H9 (cell line): ENCODE results near the gene DNAJA2. TPM values are rescaled to one million over a fixed set of nuclear protein-coding genes. Genes with fewer than 3 reads are reported as not detected.

Experiments
- DNase-seq: peaks from one replicate; pipeline ENCODE4 v3.0.0-alpha.2; 2017
- H2AFZ ChIP-seq: one replicate; pipeline ENCODE4 v1.6.1; 2013; ENCODE audit warnings: mild to moderate bottlenecking, low read length, control low read depth, moderate library complexity
- H2AK5ac ChIP-seq: 2 replicates; pipeline ENCODE4 v1.6.1; 2013; ENCODE audit warnings: low read length, control low read depth, mixed read lengths; ENCODE audit not compliant: insufficient read length
- H2BK120ac ChIP-seq: one replicate; pipeline ENCODE4 v1.6.1; 2013; ENCODE audit warnings: low read depth, mild to moderate bottlenecking, low read length, control low read depth, inconsistent platforms; ENCODE audit not compliant: poor library complexity, severe bottlenecking
- H2BK12ac ChIP-seq: 2 replicates; pipeline ENCODE4 v1.6.1; 2013; ENCODE audit warnings: low read length, control low read depth, mixed read lengths, low read depth; ENCODE audit not compliant: insufficient read length
- H2BK15ac ChIP-seq: 2 replicates; pipeline ENCODE4 v1.6.1; 2013; ENCODE audit warnings: low read depth, low read length, control low read depth
- H2BK20ac ChIP-seq: one replicate; pipeline ENCODE4 v1.6.1; 2013; ENCODE audit warnings: low read depth, mild to moderate bottlenecking, low read length, control low read depth, inconsistent platforms; ENCODE audit not compliant: poor library complexity, severe bottlenecking
- H2BK5ac ChIP-seq: 2 replicates; pipeline ENCODE4 v1.6.1; 2013; ENCODE audit warnings: low read length, control low read depth, mixed read lengths; ENCODE audit not compliant: insufficient read length
- H3K14ac ChIP-seq: 2 replicates; pipeline ENCODE4 v1.6.1; 2013; ENCODE audit warnings: low read length, control low read depth; ENCODE audit not compliant: insufficient read depth
- H3K18ac ChIP-seq: 2 replicates; pipeline ENCODE4 v1.6.1; 2013; ENCODE audit warnings: low read depth, mild to moderate bottlenecking, mixed read lengths, low read length, control low read depth; ENCODE audit not compliant: insufficient read length
- H3K23ac ChIP-seq: 2 replicates; pipeline ENCODE4 v1.6.1; 2013; ENCODE audit warnings: low read length, control low read depth, mixed read lengths, low read depth; ENCODE audit not compliant: insufficient read length
- H3K23me2 ChIP-seq: 2 replicates; pipeline ENCODE4 v1.6.1; 2013; ENCODE audit warnings: low read depth, mild to moderate bottlenecking, mixed read lengths, low read length, control low read depth; ENCODE audit not compliant: insufficient read length, poor library complexity, severe bottlenecking
- H3K27ac ChIP-seq: 2 replicates; pipeline ENCODE4 v1.5.1; 2013; ENCODE audit warnings: low read length, control low read depth, mixed read lengths, low read depth; ENCODE audit not compliant: insufficient read length
- H3K27me3 ChIP-seq: 2 replicates; pipeline ENCODE4 v1.6.1; 2013; ENCODE audit warnings: low read length, control low read depth, inconsistent platforms; ENCODE audit not compliant: insufficient read depth
- H3K4ac ChIP-seq: 2 replicates; pipeline ENCODE4 v1.6.1; 2013; ENCODE audit warnings: low read depth, mild to moderate bottlenecking, control low read depth, inconsistent platforms, low read length, moderate library complexity
- H3K4me1 ChIP-seq: 2 replicates; pipeline ENCODE4 v1.6.1; 2013; ENCODE audit warnings: low read length, control low read depth, inconsistent platforms; ENCODE audit not compliant: insufficient read depth
- H3K4me2 ChIP-seq: 2 replicates; pipeline ENCODE4 v1.6.1; 2013; ENCODE audit warnings: low read length, control low read depth, mixed read lengths; ENCODE audit not compliant: insufficient read length, insufficient read depth
- H3K56ac ChIP-seq: 2 replicates; pipeline ENCODE4 v1.6.1; 2013; ENCODE audit warnings: low read depth, mild to moderate bottlenecking, mixed read lengths, low read length, control low read depth; ENCODE audit not compliant: insufficient read length
- H3K79me1 ChIP-seq: 2 replicates; pipeline ENCODE4 v1.6.1; 2013; ENCODE audit warnings: low read depth, mild to moderate bottlenecking, moderate library complexity, low read length, control low read depth, inconsistent platforms; ENCODE audit not compliant: insufficient read depth, poor library complexity, severe bottlenecking
- H3K79me2 ChIP-seq: 2 replicates; pipeline ENCODE4 v1.6.1; 2013; ENCODE audit warnings: low read length, control low read depth, inconsistent platforms; ENCODE audit not compliant: insufficient read depth
- H3K9ac ChIP-seq: 2 replicates; pipeline ENCODE4 v1.6.1; 2013; ENCODE audit warnings: low read length, control low read depth, mixed read lengths; ENCODE audit not compliant: insufficient read length; ENCODE audit errors: extremely low read depth
- H3K9me3 ChIP-seq: one replicate; pipeline ENCODE4 v1.6.1; 2013; ENCODE audit warnings: low read depth, low read length, inconsistent platforms; ENCODE audit not compliant: control insufficient read depth
- H3T11ph ChIP-seq: one replicate; pipeline ENCODE4 v1.6.1; 2013; ENCODE audit warnings: mild to moderate bottlenecking, low read length, control low read depth, inconsistent platforms
- H4K20me1 ChIP-seq: one replicate; pipeline ENCODE4 v1.6.1; 2013; ENCODE audit not compliant: control insufficient read depth, insufficient read length, insufficient read depth
- H4K5ac ChIP-seq: 2 replicates; pipeline ENCODE4 v1.6.1; 2013; ENCODE audit warnings: low read depth, mild to moderate bottlenecking, mixed read lengths, low read length, control low read depth; ENCODE audit not compliant: insufficient read length
- H4K8ac ChIP-seq: replicated peaks from 2 replicates; pipeline ENCODE4 v1.6.1; 2013; ENCODE audit warnings: low read length, control low read depth, mixed read lengths, low read depth; ENCODE audit not compliant: insufficient read length
- H4K91ac ChIP-seq: 2 replicates; pipeline ENCODE4 v1.6.1; 2013; ENCODE audit warnings: low read depth, mild to moderate bottlenecking, moderate library complexity, mixed read lengths, low read length, control low read depth; ENCODE audit not compliant: insufficient read length
- H3K27ac Mint-ChIP-seq, 3 experiments: 2 replicates in 2 of 3; 3 replicates in 1 of 3; pipeline ENCODE4 v1.8.0; 2020 to 2021; ENCODE audit warnings: mixed read lengths in 3 of 3, mild to moderate bottlenecking in 1 of 3, moderate library complexity in 1 of 3
- H3K27me3 Mint-ChIP-seq: 2 replicates; pipeline ENCODE4 v1.8.0; 2021; ENCODE audit warnings: low read depth, mild to moderate bottlenecking, moderate library complexity, mixed read lengths
- H3K36me3 Mint-ChIP-seq, 3 experiments: 2 replicates in 2 of 3; 3 replicates in 1 of 3; pipeline ENCODE4 v1.8.0; 2020 to 2021; ENCODE audit warnings: low read depth in 3 of 3, mixed read lengths in 3 of 3; ENCODE audit not compliant: insufficient read depth in 1 of 3
- H3K4me1 Mint-ChIP-seq, 2 experiments: 2 replicates each; pipeline ENCODE4 v1.8.0; 2020; ENCODE audit warnings: mixed read lengths in 2 of 2
- H3K4me3 Mint-ChIP-seq, 2 experiments: 2 replicates in 1 of 2; 3 replicates in 1 of 2; pipeline ENCODE4 v1.8.0; 2020 to 2021; ENCODE audit warnings: mild to moderate bottlenecking in 2 of 2, mixed read lengths in 2 of 2, moderate library complexity in 1 of 2
- H3K9me3 Mint-ChIP-seq, 2 experiments: 2 replicates in 1 of 2; 3 replicates in 1 of 2; pipeline ENCODE4 v1.8.0; 2020; ENCODE audit warnings: mild to moderate bottlenecking in 2 of 2, mixed read lengths in 2 of 2, moderate library complexity in 1 of 2
- WGBS: extraction: QIAGEN DNeasy Blood & Tissue Kit; methylation state at CpG from one replicate; pipeline ENCODE4 v1.1.7; 2013; ENCODE audit warnings: missing lambda C conversion rate, low lambda C conversion rate, mixed read lengths; ENCODE audit not compliant: insufficient read length; ENCODE audit errors: extremely low coverage; 5-methylcytosine and 5-hydroxymethylcytosine counted together
- total RNA-seq: library from RNA; stranded (reverse); gene quantifications from 2 replicates; pipeline ENCODE4 v1.2.1, GENCODE V29; 2021
- TF ChIP-seq, protein P1 (sequence below): fragments of 200-600 bp; sonication (generic); conservative IDR thresholded peaks from 3 replicates; pipeline ENCODE4 v1.8.0; 2021; ENCODE audit warnings: antibody characterized with exemption, mild to moderate bottlenecking

The DNAJA2 gene
- total RNA-seq, 1 experiment from 2014 or later: 102 TPM

- H3K79me1 ChIP-seq: no peaks in the 10 kb centered on the region
- H4K8ac ChIP-seq: no peak overlapping the region
- H3K4ac ChIP-seq: no peak overlapping the region
- H2BK12ac ChIP-seq: no peak overlapping the region
- H3K9me3 ChIP-seq: no peaks in the 10 kb centered on the region
- H3K56ac ChIP-seq: no peak overlapping the region
- no peak overlapping the region for H3K4me3 Mint-ChIP-seq
- no peaks in the 10 kb centered on the region for H3K4me1 Mint-ChIP-seq
- no peak overlapping the region for H2AK5ac ChIP-seq
- no peak overlapping the region for H2BK5ac ChIP-seq
- H2BK15ac ChIP-seq: no peak overlapping the region
- H2BK120ac ChIP-seq: no peak overlapping the region
- no peak overlapping the region for H2BK20ac ChIP-seq
- H3K27me3 Mint-ChIP-seq: no peaks in the 10 kb centered on the region
- no peak overlapping the region for H3K23ac ChIP-seq
- H3K4me2 ChIP-seq: no peak overlapping the region
- DNase-seq: no peak
- H3K27ac Mint-ChIP-seq: no peak overlapping the region
- no peak overlapping the region for H2AFZ ChIP-seq
- peaks cover 6% of the 10 kb centered on the region in 2 experiments; a peak in 1 of 5 replicates for H3K9me3 Mint-ChIP-seq
- no peaks in the 10 kb centered on the region for H3K36me3 Mint-ChIP-seq
- H3K79me2 ChIP-seq: no peaks in the 10 kb centered on the region
- H4K5ac ChIP-seq: no peak overlapping the region
- no peak overlapping the region for H3K18ac ChIP-seq
- H3K27ac ChIP-seq: no peak overlapping the region
- H3T11ph ChIP-seq: no peak overlapping the region
- no peaks in the 10 kb centered on the region for H3K4me1 ChIP-seq
- no peak overlapping the region for H3K9ac ChIP-seq
- TF ChIP-seq, protein P1, sequence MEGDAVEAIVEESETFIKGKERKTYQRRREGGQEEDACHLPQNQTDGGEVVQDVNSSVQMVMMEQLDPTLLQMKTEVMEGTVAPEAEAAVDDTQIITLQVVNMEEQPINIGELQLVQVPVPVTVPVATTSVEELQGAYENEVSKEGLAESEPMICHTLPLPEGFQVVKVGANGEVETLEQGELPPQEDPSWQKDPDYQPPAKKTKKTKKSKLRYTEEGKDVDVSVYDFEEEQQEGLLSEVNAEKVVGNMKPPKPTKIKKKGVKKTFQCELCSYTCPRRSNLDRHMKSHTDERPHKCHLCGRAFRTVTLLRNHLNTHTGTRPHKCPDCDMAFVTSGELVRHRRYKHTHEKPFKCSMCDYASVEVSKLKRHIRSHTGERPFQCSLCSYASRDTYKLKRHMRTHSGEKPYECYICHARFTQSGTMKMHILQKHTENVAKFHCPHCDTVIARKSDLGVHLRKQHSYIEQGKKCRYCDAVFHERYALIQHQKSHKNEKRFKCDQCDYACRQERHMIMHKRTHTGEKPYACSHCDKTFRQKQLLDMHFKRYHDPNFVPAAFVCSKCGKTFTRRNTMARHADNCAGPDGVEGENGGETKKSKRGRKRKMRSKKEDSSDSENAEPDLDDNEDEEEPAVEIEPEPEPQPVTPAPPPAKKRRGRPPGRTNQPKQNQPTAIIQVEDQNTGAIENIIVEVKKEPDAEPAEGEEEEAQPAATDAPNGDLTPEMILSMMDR: no peak
- H3K23me2 ChIP-seq: no peaks in the 10 kb centered on the region
- no peaks in the 10 kb centered on the region for H4K20me1 ChIP-seq
- H3K27me3 ChIP-seq: no peaks in the 10 kb centered on the region
- H3K14ac ChIP-seq: no peak overlapping the region
- no CpG with 5 or more reads among the region's 2 CpGs for WGBS
- no peak overlapping the region for H4K91ac ChIP-seq
Observed at GRCh38 chr16:47008612-47009011, 35.1 kb upstream of the DNAJA2 start.
